ENCODE results near the gene LINS1.

Gene LINS1

GRCh38 chr15:100602064-100602822 lies at the start of gene LINS1, which contains the start of gene ASB7:
Gene LINS1 (minus strand): TSS chr15:100602184. CDS start chr15:100580842, 21,342 bp downstream.
Gene ASB7 (plus strand): TSS chr15:100602589. CDS start chr15:100612217, 9,628 bp downstream.
- H3K9me3 ChIP-seq (ENCODE audit: control insufficient read depth, insufficient read depth, low read length), result no peaks in the 10 kb centered on the region
- H3K27ac ChIP-seq (ENCODE audit: low read length), result no peak within 1 kb of the TSS
- H3K27me3 ChIP-seq (ENCODE audit: control insufficient read depth, insufficient read depth, low read length), result no peaks in the 10 kb centered on the region
- no peaks in the 10 kb centered on the region for H3K36me3 ChIP-seq (ENCODE audit: control insufficient read depth, insufficient read depth, low read length)
- H3K4me1 ChIP-seq (ENCODE audit: control insufficient read depth, insufficient read depth, low read length), result no peaks in the 10 kb centered on the region; the same call in 1 of the 2 replicates
- DNase-seq (ENCODE audit: low read depth, low spot score), result peak; percentile 99
- WGBS (ENCODE audit: insufficient coverage, insufficient read length), result no CpG with 5 or more reads among the region's 51 CpGs
- peak within 1 kb of the TSS; percentile 96 for H3K4me3 ChIP-seq (ENCODE audit: low read length)

- no CpG with 5 or more reads among the region's 5 CpGs for WGBS (ENCODE audit: insufficient coverage, insufficient read length)
- H3K9me3 ChIP-seq (ENCODE audit: control insufficient read depth, insufficient read depth, low read length), result no peaks in the 10 kb centered on the region
- no peak for DNase-seq (ENCODE audit: low read depth, low spot score)
- no peak overlapping the region for H3K4me3 ChIP-seq (ENCODE audit: low read length)
- no peaks in the 10 kb centered on the region for H3K27me3 ChIP-seq (ENCODE audit: control insufficient read depth, insufficient read depth, low read length)
- H3K36me3 ChIP-seq (ENCODE audit: control insufficient read depth, insufficient read depth, low read length), result no peaks in the 10 kb centered on the region
- no peaks in the 10 kb centered on the region for H3K4me1 ChIP-seq (ENCODE audit: control insufficient read depth, insufficient read depth, low read length)
- no peak overlapping the region for H3K27ac ChIP-seq (ENCODE audit: low read length)
Observed at GRCh38 chr15:100651253-100651652, 49.3 kb upstream of the LINS1 start.

GRCh38 chr15:100650685-100651084 lies 48.7 kb upstream of the LINS1 start:
- H3K27ac ChIP-seq (ENCODE audit: low read length), result no peak overlapping the region
- no peaks in the 10 kb centered on the region for H3K9me3 ChIP-seq (ENCODE audit: control insufficient read depth, insufficient read depth, low read length)
- H3K27me3 ChIP-seq (ENCODE audit: control insufficient read depth, insufficient read depth, low read length), result no peaks in the 10 kb centered on the region
- no CpG with 5 or more reads among the region's 1 CpG for WGBS (ENCODE audit: insufficient coverage, insufficient read length)
- no peaks in the 10 kb centered on the region for H3K4me1 ChIP-seq (ENCODE audit: control insufficient read depth, insufficient read depth, low read length)
- H3K36me3 ChIP-seq (ENCODE audit: control insufficient read depth, insufficient read depth, low read length), result no peaks in the 10 kb centered on the region
- no peak for DNase-seq (ENCODE audit: low read depth, low spot score)
- no peak overlapping the region for H3K4me3 ChIP-seq (ENCODE audit: low read length)

GRCh38 chr15:100648951-100649350 lies 47.0 kb upstream of the LINS1 start:
- Histone ChIP-seq H3K36me3 (ENCODE audit: control insufficient read depth, insufficient read depth, low read length) (no peaks in the 10 kb centered on the region), H3K9me3 (ENCODE audit: control insufficient read depth, insufficient read depth, low read length) (no peaks in the 10 kb centered on the region), H3K4me3 (ENCODE audit: low read length) (no peak overlapping the region), H3K27me3 (ENCODE audit: control insufficient read depth, insufficient read depth, low read length) (no peaks in the 10 kb centered on the region), H3K27ac (ENCODE audit: low read length) (no peak overlapping the region), H3K4me1 (ENCODE audit: control insufficient read depth, insufficient read depth, low read length) (no peaks in the 10 kb centered on the region)
- WGBS (ENCODE audit: insufficient coverage, insufficient read length), result no CpG with 5 or more reads among the region's 8 CpGs
- no peak for DNase-seq (ENCODE audit: low read depth, low spot score)

GRCh38 chr15:100645671-100646070 lies 43.7 kb upstream of the LINS1 start:
- Histone ChIP-seq H3K4me1 (ENCODE audit: control insufficient read depth, insufficient read depth, low read length) (no peaks in the 10 kb centered on the region), H3K9me3 (ENCODE audit: control insufficient read depth, insufficient read depth, low read length) (no peaks in the 10 kb centered on the region), H3K27me3 (ENCODE audit: control insufficient read depth, insufficient read depth, low read length) (no peaks in the 10 kb centered on the region), H3K36me3 (ENCODE audit: control insufficient read depth, insufficient read depth, low read length) (no peaks in the 10 kb centered on the region), H3K27ac (ENCODE audit: low read length) (no peak overlapping the region), H3K4me3 (ENCODE audit: low read length) (no peak overlapping the region)
- no peak for DNase-seq (ENCODE audit: low read depth, low spot score)
- no CpG with 5 or more reads among the region's 5 CpGs for WGBS (ENCODE audit: insufficient coverage, insufficient read length)

GRCh38 chr15:100642950-100643338 lies 41.0 kb upstream of the LINS1 start:
- Histone ChIP-seq H3K9me3 (ENCODE audit: control insufficient read depth, insufficient read depth, low read length) (no peaks in the 10 kb centered on the region), H3K27ac (ENCODE audit: low read length) (no peak overlapping the region), H3K4me1 (ENCODE audit: control insufficient read depth, insufficient read depth, low read length) (no peaks in the 10 kb centered on the region; the same call in 1 of the 2 replicates), H3K36me3 (ENCODE audit: control insufficient read depth, insufficient read depth, low read length) (no peaks in the 10 kb centered on the region), H3K27me3 (ENCODE audit: control insufficient read depth, insufficient read depth, low read length) (no peaks in the 10 kb centered on the region), H3K4me3 (ENCODE audit: low read length) (no peak overlapping the region)
- DNase-seq (ENCODE audit: low read depth, low spot score), result no peak
- no CpG with 5 or more reads among the region's 4 CpGs for WGBS (ENCODE audit: insufficient coverage, insufficient read length)

- Histone ChIP-seq H3K9me3 (ENCODE audit: control insufficient read depth, insufficient read depth, low read length) (no peaks in the 10 kb centered on the region), H3K4me3 (ENCODE audit: low read length) (no peak overlapping the region), H3K27ac (ENCODE audit: low read length) (no peak overlapping the region), H3K4me1 (ENCODE audit: control insufficient read depth, insufficient read depth, low read length) (no peaks in the 10 kb centered on the region; the same call in 1 of the 2 replicates), H3K27me3 (ENCODE audit: control insufficient read depth, insufficient read depth, low read length) (no peaks in the 10 kb centered on the region), H3K36me3 (ENCODE audit: control insufficient read depth, insufficient read depth, low read length) (no peaks in the 10 kb centered on the region)
- WGBS (ENCODE audit: insufficient coverage, insufficient read length), result no CpG with 5 or more reads among the region's 9 CpGs
- no peak for DNase-seq (ENCODE audit: low read depth, low spot score)
Observed at GRCh38 chr15:100642213-100642949, 40.4 kb upstream of the LINS1 start.

GRCh38 chr15:100638177-100638730 lies 36.3 kb upstream of the LINS1 start:
- no peaks in the 10 kb centered on the region for H3K36me3 ChIP-seq (ENCODE audit: control insufficient read depth, insufficient read depth, low read length)
- WGBS (ENCODE audit: insufficient coverage, insufficient read length), result no CpG with 5 or more reads among the region's 11 CpGs

GRCh38 chr15:100635406-100636071 lies 33.6 kb upstream of the LINS1 start:
- no CpG with 5 or more reads among the region's 11 CpGs for WGBS (ENCODE audit: insufficient coverage, insufficient read length)
- peaks cover 2% of the 10 kb centered on the region; the same call in 1 of the 2 replicates for H3K4me1 ChIP-seq (ENCODE audit: control insufficient read depth, insufficient read depth, low read length)
- H3K4me3 ChIP-seq (ENCODE audit: low read length), result no peak overlapping the region
- no peak overlapping the region for H3K27ac ChIP-seq (ENCODE audit: low read length)
- no peaks in the 10 kb centered on the region for H3K9me3 ChIP-seq (ENCODE audit: control insufficient read depth, insufficient read depth, low read length)
- H3K36me3 ChIP-seq (ENCODE audit: control insufficient read depth, insufficient read depth, low read length), result no peaks in the 10 kb centered on the region
- no peaks in the 10 kb centered on the region for H3K27me3 ChIP-seq (ENCODE audit: control insufficient read depth, insufficient read depth, low read length)
- DNase-seq (ENCODE audit: low read depth, low spot score), result peak; percentile 27

More at GRCh38 chr15:100638177-100638730, 36.3 kb upstream of the LINS1 start:
- no peak overlapping the region for H3K27ac ChIP-seq (ENCODE audit: low read length)
- H3K9me3 ChIP-seq (ENCODE audit: control insufficient read depth, insufficient read depth, low read length), result no peaks in the 10 kb centered on the region
- peaks cover 2% of the 10 kb centered on the region; the same call in 1 of the 2 replicates for H3K4me1 ChIP-seq (ENCODE audit: control insufficient read depth, insufficient read depth, low read length)
- H3K4me3 ChIP-seq (ENCODE audit: low read length), result no peak overlapping the region
- no peak for DNase-seq (ENCODE audit: low read depth, low spot score)
- H3K27me3 ChIP-seq (ENCODE audit: control insufficient read depth, insufficient read depth, low read length), result no peaks in the 10 kb centered on the region

GRCh38 chr15:100633763-100634075 lies 31.7 kb upstream of the LINS1 start:
- Histone ChIP-seq H3K4me1 (ENCODE audit: control insufficient read depth, insufficient read depth, low read length) (0 out of 2 replicates have a peak, but pooled peaks cover 2% of the 10 kb centered on the region), H3K4me3 (ENCODE audit: low read length) (no peak overlapping the region), H3K27ac (ENCODE audit: low read length) (no peak overlapping the region), H3K27me3 (ENCODE audit: control insufficient read depth, insufficient read depth, low read length) (no peaks in the 10 kb centered on the region), H3K9me3 (ENCODE audit: control insufficient read depth, insufficient read depth, low read length) (no peaks in the 10 kb centered on the region), H3K36me3 (ENCODE audit: control insufficient read depth, insufficient read depth, low read length) (no peaks in the 10 kb centered on the region)
- DNase-seq (ENCODE audit: low read depth, low spot score), result no peak
- no CpG with 5 or more reads among the region's 1 CpG for WGBS (ENCODE audit: insufficient coverage, insufficient read length)
